Astrocyte of the cerebellum (primary cell): Measurements from ENCODE around the gene RAB3C.
"Not testable (repeated sequence)": the region's sequence is repeated elsewhere in the genome, so short reads cannot be mapped to it uniquely, and the experiment has no call there.

Experiments used
- DNase-seq: peaks from one replicate; pipeline ENCODE4 v3.0.0-alpha.2; 2011; ENCODE audit warnings: low read depth
- H3K4me3 ChIP-seq: 2 replicates; pipeline ENCODE4 v1.5.1; 2011; ENCODE audit warnings: mild to moderate bottlenecking, low read depth, low read length, moderate library complexity
- in situ Hi-C: cut with HindIII; loops from 2 replicates; pipeline ENCODE4 v1.10.0; 2017; ENCODE audit warnings: low sequenced_read_pairs
- TF ChIP-seq, protein P1 (sequence below): IDR thresholded peaks from 2 replicates; pipeline ENCODE4 v1.5.1; 2012; ENCODE audit warnings: low read length, low read depth, moderate library complexity, mild to moderate bottlenecking; ENCODE audit errors: missing control alignments

Gene RAB3C

DNA sequence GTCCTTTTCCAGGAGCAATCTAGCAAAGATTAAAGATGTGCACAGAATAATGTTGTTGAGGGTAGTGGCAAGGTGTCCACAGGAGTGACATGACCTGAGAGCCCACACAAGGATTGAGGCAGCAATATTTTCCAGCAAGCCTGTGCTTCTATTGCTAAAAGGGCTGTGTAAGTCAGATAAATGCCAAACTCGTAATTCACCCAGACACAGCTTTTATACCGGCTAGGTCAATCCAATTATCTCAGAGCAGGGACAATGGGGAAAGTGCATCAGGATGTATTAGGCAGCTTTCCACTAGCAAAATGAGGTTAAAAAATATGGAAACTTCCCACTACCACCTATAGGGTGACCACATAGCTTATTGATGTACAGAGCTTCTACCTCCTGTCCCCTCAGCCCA lies 34.8 kb upstream of the RAB3C start:
- DNase-seq, result no peak
- in situ Hi-C loops, result no loop called here
- TF ChIP-seq, protein P1, sequence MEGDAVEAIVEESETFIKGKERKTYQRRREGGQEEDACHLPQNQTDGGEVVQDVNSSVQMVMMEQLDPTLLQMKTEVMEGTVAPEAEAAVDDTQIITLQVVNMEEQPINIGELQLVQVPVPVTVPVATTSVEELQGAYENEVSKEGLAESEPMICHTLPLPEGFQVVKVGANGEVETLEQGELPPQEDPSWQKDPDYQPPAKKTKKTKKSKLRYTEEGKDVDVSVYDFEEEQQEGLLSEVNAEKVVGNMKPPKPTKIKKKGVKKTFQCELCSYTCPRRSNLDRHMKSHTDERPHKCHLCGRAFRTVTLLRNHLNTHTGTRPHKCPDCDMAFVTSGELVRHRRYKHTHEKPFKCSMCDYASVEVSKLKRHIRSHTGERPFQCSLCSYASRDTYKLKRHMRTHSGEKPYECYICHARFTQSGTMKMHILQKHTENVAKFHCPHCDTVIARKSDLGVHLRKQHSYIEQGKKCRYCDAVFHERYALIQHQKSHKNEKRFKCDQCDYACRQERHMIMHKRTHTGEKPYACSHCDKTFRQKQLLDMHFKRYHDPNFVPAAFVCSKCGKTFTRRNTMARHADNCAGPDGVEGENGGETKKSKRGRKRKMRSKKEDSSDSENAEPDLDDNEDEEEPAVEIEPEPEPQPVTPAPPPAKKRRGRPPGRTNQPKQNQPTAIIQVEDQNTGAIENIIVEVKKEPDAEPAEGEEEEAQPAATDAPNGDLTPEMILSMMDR, result no peak
- H3K4me3 ChIP-seq, result no peak overlapping the region

DNA sequence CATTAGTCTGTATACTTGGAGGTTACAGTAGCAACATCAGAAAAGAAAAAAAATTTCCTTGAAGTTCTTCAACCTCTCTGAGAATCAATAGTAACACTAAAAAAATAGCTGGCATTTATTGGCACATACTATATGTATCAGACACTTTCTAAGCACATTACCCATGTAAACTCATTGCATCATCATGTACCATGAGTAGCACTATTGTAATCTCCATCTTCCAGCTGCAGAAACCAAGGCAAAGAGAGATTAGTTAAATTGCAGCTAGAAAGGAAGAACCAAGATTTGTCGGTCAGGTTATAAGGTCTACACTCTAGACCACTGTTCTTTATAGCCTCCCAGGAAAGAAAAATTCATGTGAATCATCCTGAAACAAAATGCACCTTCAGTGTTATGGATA lies 31.4 kb upstream of the RAB3C start:
- no peak overlapping the region for H3K4me3 ChIP-seq
- no peak for DNase-seq
- in situ Hi-C loops, result no loop called here
- TF ChIP-seq, protein P1, result no peak

DNA sequence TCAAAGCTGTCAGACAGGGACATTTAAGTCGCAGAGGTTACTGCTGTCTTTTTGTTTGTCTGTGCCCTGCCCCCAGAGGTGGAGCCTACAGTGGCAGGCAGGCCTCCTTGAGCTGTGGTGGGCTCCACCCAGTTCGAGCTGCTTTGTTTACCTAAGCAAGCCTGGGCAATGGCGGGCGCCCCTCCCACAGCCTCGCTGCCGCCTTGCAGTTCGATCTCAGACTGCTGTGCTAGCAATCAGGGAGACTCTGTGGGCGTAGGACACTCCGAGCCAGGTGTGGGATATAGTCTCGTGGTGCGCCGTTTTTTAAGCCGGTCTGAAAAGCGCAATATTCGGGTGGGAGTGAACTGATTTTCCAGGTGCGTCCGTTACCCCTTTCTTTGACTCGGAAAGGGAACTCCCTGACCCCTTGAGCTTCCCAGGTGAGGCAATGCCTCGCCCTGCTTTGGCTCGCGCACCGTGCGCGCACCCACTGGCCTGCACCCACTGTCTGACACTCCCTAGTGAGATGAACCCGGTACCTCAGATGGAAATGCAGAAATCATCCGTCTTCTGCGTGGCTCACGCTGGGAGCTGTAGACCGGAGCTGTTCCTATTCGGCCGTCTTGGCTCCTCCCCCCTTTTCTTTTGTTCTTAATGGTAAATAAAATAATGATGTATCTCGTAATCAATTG lies 25.1 kb upstream of the RAB3C start:
- DNase-seq, H3K4me3 ChIP-seq, in situ Hi-C loops: not testable (repeated sequence)

DNA sequence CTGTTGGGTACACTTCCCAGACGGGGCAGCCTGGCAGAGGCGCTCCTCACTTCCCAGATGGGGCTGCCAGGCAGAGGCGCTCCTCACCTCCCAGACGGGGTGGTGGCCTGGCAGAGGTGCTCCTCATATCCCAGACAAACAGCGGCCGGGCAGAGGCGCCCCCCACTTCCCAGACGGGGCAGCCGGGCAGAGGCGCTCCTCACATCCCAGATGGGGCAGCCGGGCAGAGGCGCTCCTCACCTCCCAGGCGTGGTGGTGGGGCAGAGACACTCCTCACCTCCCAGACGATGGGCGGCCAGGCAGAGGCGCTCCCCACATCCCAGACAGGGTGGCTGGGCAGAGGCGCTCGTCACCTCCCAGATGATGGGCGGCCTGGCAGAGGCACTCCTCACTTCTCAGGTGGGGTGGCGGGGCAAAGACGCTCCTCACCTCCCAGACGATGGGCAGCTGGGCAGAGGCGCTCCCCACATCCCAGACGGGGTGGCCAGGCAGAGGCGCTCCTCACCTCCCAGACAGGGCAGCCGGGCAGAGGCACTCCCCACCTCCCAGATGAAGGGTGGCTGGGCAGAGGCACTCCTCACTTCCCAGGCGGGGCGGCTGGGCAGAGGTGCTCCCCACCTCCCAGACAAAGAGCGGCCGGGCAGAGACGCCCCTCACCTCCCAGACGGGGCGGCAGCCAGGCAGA lies 19.7 kb upstream of the RAB3C start:
- H3K4me3 ChIP-seq, DNase-seq, in situ Hi-C loops: not testable (repeated sequence)

DNA sequence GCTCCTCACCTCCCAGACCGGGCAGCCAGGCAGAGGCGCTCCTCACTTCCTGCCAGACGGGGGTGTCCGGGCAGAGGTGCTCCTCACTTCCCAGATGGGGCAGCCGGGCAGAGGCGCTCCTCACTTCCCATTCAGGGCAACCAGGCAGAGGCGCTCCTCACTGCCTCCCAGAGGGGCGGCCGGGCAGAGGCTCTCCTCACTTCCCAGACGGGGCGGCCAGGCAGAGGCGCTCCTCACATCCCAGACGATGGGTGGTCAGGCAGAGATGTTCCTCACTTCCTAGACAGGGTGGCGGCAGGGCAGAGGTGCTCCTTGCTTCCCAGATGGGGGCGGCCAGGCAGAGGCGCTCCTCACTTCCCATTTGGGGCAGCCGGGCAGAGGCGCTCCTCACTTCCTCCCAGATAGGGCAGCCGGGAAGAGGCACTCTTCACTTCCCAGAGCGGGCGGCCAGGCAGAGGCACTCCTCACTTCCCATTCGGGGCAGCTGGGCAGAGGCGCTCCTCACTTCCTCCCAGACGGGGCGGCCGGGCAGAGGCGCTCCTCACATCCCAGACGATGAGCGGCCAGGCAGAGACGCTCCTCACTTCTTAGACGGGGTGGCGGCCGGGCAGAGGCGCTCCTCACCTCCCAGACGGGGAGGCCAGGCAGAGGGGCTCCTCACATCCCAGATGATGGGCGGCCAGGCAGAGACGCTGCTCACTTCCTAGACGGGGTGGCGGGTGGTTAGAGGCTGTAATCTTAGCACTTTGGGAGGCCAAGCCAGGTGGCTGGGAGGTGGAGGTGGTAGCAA lies 18.6 kb upstream of the RAB3C start:
- in situ Hi-C loops, H3K4me3 ChIP-seq, DNase-seq: not testable (repeated sequence)

DNA sequence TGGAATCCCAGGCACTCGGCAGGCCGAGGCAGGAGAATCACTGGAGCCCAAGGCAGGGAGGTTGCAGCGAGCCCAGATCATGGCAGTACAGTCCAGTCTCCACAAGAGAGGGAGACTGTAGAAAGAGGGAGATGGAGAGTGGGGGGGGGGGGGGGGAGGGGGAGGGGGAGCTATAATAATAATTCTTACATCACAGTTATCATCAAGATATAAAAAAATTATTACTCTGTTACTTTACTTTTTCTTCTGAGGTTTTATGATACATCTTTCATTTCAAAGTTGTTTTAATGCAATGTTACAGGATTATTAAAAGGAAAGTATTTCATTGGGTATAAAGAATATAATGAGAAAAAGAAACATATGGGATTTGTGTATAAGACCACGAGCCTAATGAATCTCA lies 17.8 kb upstream of the RAB3C start:
- in situ Hi-C loops, result no loop called here
- DNase-seq, result no peak
- TF ChIP-seq, protein P1, result no peak
- no peak overlapping the region for H3K4me3 ChIP-seq

DNA sequence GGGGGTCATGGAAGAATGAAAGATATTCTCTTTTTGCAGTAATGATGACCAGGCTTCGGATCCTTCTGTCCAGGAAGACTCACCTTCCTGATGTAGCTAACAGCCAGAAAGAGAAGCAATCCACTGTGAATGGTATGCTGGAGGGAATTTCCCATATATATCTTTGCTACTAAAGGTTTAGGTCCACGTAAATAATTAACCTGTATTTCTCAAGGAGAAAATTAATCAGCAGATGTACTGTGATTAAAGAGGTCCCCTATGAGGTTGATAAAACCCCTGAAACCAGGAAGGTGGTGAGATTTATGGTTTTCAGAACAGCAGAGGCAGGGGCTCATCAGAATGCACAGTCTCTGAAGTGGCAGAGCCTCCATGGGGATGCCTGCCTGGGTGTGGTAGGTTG lies 11.4 kb upstream of the RAB3C start:
- TF ChIP-seq, protein P1, result no peak
- DNase-seq, result no peak
- in situ Hi-C loops, result no loop called here
- no peak overlapping the region for H3K4me3 ChIP-seq

DNA sequence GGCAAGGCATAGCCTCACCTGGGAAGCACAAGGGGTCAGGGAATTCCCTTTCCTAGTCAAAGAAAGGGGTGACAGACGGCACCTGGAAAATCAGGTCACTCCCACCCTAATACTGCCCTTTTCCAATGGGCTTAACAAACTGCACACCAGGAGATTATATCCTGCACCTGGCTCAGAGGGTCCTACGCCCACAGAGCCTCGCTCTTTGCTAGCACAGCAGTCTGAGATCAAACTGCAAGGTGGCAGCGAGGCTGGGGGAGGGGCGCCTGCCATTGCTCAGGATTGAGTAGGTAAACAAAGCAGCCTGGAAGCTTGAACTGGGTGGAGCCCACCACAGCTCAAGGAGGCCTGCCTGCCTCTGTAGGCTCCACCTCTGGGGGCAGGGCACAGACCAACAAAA lies 9.9 kb upstream of the RAB3C start:
- in situ Hi-C loops, DNase-seq: not testable (repeated sequence)

More for the DNA sequence above, 9.9 kb upstream of the RAB3C start:
- not testable (repeated sequence) for H3K4me3 ChIP-seq
